SK-N-SH treated with all-trans-retinoic acid at 6 μM for 48 hours (cell line): ENCODE results near the gene SPOCK2.

Experiments
- ARNTL ChIP-seq: fragments of 450-650 bp; formaldehyde crosslinking; IDR thresholded peaks from 2 replicates; pipeline ENCODE4 v1.5.0; 2020; ENCODE audit warnings: low read depth, mild to moderate bottlenecking, moderate library complexity, borderline replicate concordance
- CSRNP3 ChIP-seq: fragments of 250-450 bp; sonication (Bioruptor Pico); IDR thresholded peaks from 2 replicates; pipeline ENCODE4 v1.5.1; 2021; ENCODE audit warnings: mild to moderate bottlenecking, moderate library complexity
- ZFP30 ChIP-seq: fragments of 450-650 bp; formaldehyde crosslinking; IDR thresholded peaks from 2 replicates; pipeline ENCODE4 v1.5.0; 2022; ENCODE audit warnings: mild to moderate bottlenecking, moderate library complexity

GRCh38 chr10:72010234-72010973 is 77.9 kb downstream of the SPOCK2 start:
- TF ChIP-seq ZFP30 (no peak), CSRNP3 (CRISPR knock-in tag) (no peak), ARNTL (CRISPR knock-in tag) (no peak)
